HepG2 (cell line): Measurements from ENCODE around the gene ARL10. TPM values are rescaled to one million over a fixed set of nuclear protein-coding genes. Genes with fewer than 3 reads are reported as not detected.

Source experiments
- ARNT ChIP-seq: fragments of 450-650 bp; IDR thresholded peaks from 2 replicates; pipeline ENCODE4 v1.6.1; 2017
- DNMT3B ChIP-seq: conservative IDR thresholded peaks from 2 replicates; pipeline ENCODE4 v1.6.1; 2016; ENCODE audit warnings: missing biosample characterization, control low read depth
- DR1 ChIP-seq: sonication (generic); formaldehyde crosslinking; IDR thresholded peaks from 2 replicates; pipeline ENCODE4 v1.8.0; 2021; ENCODE audit warnings: mild to moderate bottlenecking, missing genetic modification reagents, inconsistent platforms
- FIP1L1 ChIP-seq: fragments of 200-400 bp; formaldehyde crosslinking; IDR thresholded peaks from 2 replicates; pipeline ENCODE4 v1.6.1; 2018; ENCODE audit warnings: low read depth, mild to moderate bottlenecking, low read length, moderate library complexity, borderline replicate concordance; ENCODE audit not compliant: insufficient read depth
- HCFC1 ChIP-seq: fragments of 150-350 bp; IDR thresholded peaks from 2 replicates; pipeline ENCODE4 v1.6.1; 2014; ENCODE audit warnings: low read depth, low read length
- HNF4A ChIP-seq: sonication (generic); formaldehyde crosslinking; IDR thresholded peaks from 2 replicates; pipeline ENCODE4 v1.4.0; 2020; ENCODE audit warnings: missing genetic modification reagents
- IKZF1 ChIP-seq: fragments of 450-650 bp; IDR thresholded peaks from 2 replicates; pipeline ENCODE4 v1.7.1; 2016
- KDM2A ChIP-seq: sonication (generic); formaldehyde crosslinking; IDR thresholded peaks from 2 replicates; pipeline ENCODE4 v1.4.0; 2020; ENCODE audit warnings: low read depth, missing genetic modification reagents, borderline replicate concordance
- MAFF ChIP-seq: IDR thresholded peaks from 2 replicates; pipeline ENCODE4 v1.6.1; 2011; ENCODE audit warnings: low read depth, low read length, improper control_type of control experiment
- MTA1 ChIP-seq: sonication (generic); formaldehyde crosslinking; IDR thresholded peaks from 2 replicates; pipeline ENCODE4 v1.4.0; 2020; ENCODE audit warnings: missing genetic modification reagents, mild to moderate bottlenecking, borderline replicate concordance
- MXI1 ChIP-seq: IDR thresholded peaks from 3 replicates; pipeline ENCODE4 v1.6.1; 2012; ENCODE audit warnings: low read depth, low read length, inconsistent platforms, borderline replicate concordance
- PHF8 ChIP-seq: sonication (generic); formaldehyde crosslinking; IDR thresholded peaks from 2 replicates; pipeline ENCODE4 v1.5.0; 2020; ENCODE audit warnings: missing genetic modification reagents
- SAFB2 ChIP-seq: sonication (generic); formaldehyde crosslinking; IDR thresholded peaks from 2 replicates; pipeline ENCODE4 v1.5.1; 2020; ENCODE audit warnings: missing genetic modification reagents, low read depth, mild to moderate bottlenecking, borderline replicate concordance
- SNAI1 ChIP-seq: sonication (generic); formaldehyde crosslinking; IDR thresholded peaks from 2 replicates; pipeline ENCODE4 v1.5.0; 2020; ENCODE audit warnings: mild to moderate bottlenecking, missing genetic modification reagents, borderline replicate concordance
- SRSF9 ChIP-seq: fragments of 200-400 bp; formaldehyde crosslinking; IDR thresholded peaks from 2 replicates; pipeline ENCODE4 v1.6.1; 2018; ENCODE audit warnings: borderline replicate concordance, mild to moderate bottlenecking, low read depth, low read length; ENCODE audit not compliant: insufficient read depth, poor library complexity, severe bottlenecking
- TBX3 ChIP-seq: fragments of 450-650 bp; IDR thresholded peaks from 2 replicates; pipeline ENCODE4 v1.6.1; 2017; ENCODE audit warnings: antibody characterized with exemption, mild to moderate bottlenecking, inconsistent platforms, borderline replicate concordance
- TOE1 ChIP-seq: sonication (generic); formaldehyde crosslinking; IDR thresholded peaks from 2 replicates; pipeline ENCODE4 v1.4.0; 2020; ENCODE audit warnings: mild to moderate bottlenecking, missing genetic modification reagents
- ZFP1 ChIP-seq: IDR thresholded peaks from 2 replicates; pipeline ENCODE4 v1.6.1; 2016
- ZFYVE20 ChIP-seq: sonication (generic); formaldehyde crosslinking; IDR thresholded peaks from 2 replicates; pipeline ENCODE4 v1.8.0; 2023; ENCODE audit warnings: low read depth, mild to moderate bottlenecking, moderate library complexity, missing genetic modification reagents, borderline replicate concordance
- ZNF207 ChIP-seq: fragments of 450-650 bp; IDR thresholded peaks from 2 replicates; pipeline ENCODE4 v1.6.1; 2016; ENCODE audit warnings: antibody characterized with exemption, borderline replicate concordance
- ZNF256 ChIP-seq: sonication (generic); formaldehyde crosslinking; conservative IDR thresholded peaks from 2 replicates; pipeline ENCODE4 v1.4.0; 2020; ENCODE audit warnings: missing genetic modification reagents
- ZNF33A ChIP-seq: sonication (generic); formaldehyde crosslinking; IDR thresholded peaks from 2 replicates; pipeline ENCODE4 v1.5.1; 2020; ENCODE audit warnings: missing genetic modification reagents, mild to moderate bottlenecking, moderate library complexity, borderline replicate concordance
- ZNF367 ChIP-seq: sonication (generic); formaldehyde crosslinking; IDR thresholded peaks from 2 replicates; pipeline ENCODE4 v1.4.0; 2020; ENCODE audit warnings: missing genetic modification reagents, borderline replicate concordance
- ZNF749 ChIP-seq: sonication (generic); formaldehyde crosslinking; IDR thresholded peaks from 2 replicates; pipeline ENCODE4 v1.8.0; 2022; ENCODE audit warnings: mild to moderate bottlenecking, missing genetic modification reagents, moderate library complexity, borderline replicate concordance
- polyA plus RNA-seq, 8 experiments: library from polyadenylated mRNA; depleted of rRNA in 3 of 8; stranded (reverse) in 7 of 8; unstranded in 1 of 8; fragments of >200 nt; fragmentation: Illumina TruSeq in 4 of 8; extraction: Trizol in 4 of 8; gene quantifications; 2 replicates each; pipeline versions ENCODE4 v1.2.1 to v1.2.3, GENCODE V29; 2011 to 2016; ENCODE audit warnings: low read depth in 4 of 8, missing spikeins in 1 of 8, mixed read lengths in 1 of 8; ENCODE audit not compliant: insufficient read depth in 1 of 8
- total RNA-seq, 5 experiments: library from RNA; depleted of rRNA; stranded (reverse); fragments of >200 nt; fragmentation: Illumina TruSeq; extraction: Trizol; gene quantifications; 2 replicates each; pipeline ENCODE4 v1.2.3, GENCODE V29; 2016; ENCODE audit warnings: low read depth in 1 of 5
- TF ChIP-seq, protein P1 (sequence below): sonication (generic); formaldehyde crosslinking; IDR thresholded peaks from 2 replicates; pipeline ENCODE4 v1.9.0; 2021; ENCODE audit warnings: missing genetic modification reagents, borderline replicate concordance
- TF ChIP-seq, protein P2 (sequence below): IDR thresholded peaks from 2 replicates; pipeline ENCODE4 v1.6.1; 2018; ENCODE audit warnings: missing genetic modification reagents, mild to moderate bottlenecking, missing compliant biosample characterization
- TF ChIP-seq, protein P3 (sequence below): sonication (generic); formaldehyde crosslinking; IDR thresholded peaks from 2 replicates; pipeline ENCODE4 v1.5.0; 2020; ENCODE audit warnings: missing genetic modification reagents

Gene ARL10
- total and polyA plus RNA-seq, 2 of the 13 experiments (the other 11 are each of a cell fraction or from before 2014, with no cell fraction given) = 0.18 to 0.50 TPM

DNA sequence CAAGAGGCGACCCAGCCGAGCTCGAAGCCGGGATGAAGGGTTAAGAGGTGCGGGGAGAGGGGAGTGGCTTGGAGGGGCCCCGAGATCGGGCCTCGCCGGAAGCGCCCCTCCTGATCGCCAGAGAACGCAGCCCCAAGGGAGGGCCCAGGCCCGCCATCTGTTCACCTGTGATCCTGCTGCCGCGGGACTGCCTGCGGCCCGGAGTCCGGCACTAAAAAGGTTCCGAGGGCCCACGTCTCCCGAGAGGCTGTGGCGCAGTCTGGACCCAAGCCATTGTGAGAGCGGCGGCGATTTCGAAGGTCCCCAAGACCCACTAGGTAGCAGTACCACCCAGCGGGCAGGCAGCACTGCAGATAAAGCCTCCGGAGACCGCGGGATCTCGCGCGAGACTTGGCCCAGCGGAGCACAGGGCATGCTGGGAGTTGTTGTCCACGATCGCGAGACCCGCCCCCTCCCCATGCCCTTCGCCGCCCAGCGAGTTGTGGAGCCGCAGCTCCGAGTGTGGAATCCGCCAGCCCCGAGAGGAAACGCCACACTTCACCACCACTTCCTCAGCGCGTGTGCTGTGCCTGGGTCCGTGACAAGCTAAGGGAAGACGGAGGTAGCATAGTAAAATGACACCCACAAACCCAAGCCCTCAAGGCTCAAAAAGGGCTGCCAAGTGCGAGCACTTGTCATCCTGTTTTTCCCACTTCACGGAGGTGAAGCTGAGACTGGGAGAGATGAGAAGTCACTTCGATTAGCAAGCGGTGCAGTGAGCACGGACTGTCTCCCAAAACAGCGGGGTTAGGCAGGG lies 3.7 kb upstream of the ARL10 start, which contains the start of gene KIAA1191 (continued):
- TF ChIP-seq FIP1L1 = no peak
- TF ChIP-seq HNF4A (CRISPR knock-in tag) = no peak
- no peak for TF ChIP-seq ZNF367 (CRISPR knock-in tag)
- peak; percentile 92 for TF ChIP-seq KDM2A
- peak; percentile 91 for TF ChIP-seq HCFC1
- peak; percentile 98 for TF ChIP-seq PHF8 (CRISPR knock-in tag)
- TF ChIP-seq SAFB2 (CRISPR knock-in tag) = no peak; the same call in 1 of the 2 replicates
- TF ChIP-seq MAFF = no peak
- TF ChIP-seq, protein P1, sequence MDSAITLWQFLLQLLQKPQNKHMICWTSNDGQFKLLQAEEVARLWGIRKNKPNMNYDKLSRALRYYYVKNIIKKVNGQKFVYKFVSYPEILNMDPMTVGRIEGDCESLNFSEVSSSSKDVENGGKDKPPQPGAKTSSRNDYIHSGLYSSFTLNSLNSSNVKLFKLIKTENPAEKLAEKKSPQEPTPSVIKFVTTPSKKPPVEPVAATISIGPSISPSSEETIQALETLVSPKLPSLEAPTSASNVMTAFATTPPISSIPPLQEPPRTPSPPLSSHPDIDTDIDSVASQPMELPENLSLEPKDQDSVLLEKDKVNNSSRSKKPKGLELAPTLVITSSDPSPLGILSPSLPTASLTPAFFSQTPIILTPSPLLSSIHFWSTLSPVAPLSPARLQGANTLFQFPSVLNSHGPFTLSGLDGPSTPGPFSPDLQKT = peak; percentile 45; the same call in 1 of the 2 replicates
- no peak for TF ChIP-seq TBX3
- TF ChIP-seq ZNF256 (CRISPR knock-in tag) = no peak
- TF ChIP-seq, protein P2, sequence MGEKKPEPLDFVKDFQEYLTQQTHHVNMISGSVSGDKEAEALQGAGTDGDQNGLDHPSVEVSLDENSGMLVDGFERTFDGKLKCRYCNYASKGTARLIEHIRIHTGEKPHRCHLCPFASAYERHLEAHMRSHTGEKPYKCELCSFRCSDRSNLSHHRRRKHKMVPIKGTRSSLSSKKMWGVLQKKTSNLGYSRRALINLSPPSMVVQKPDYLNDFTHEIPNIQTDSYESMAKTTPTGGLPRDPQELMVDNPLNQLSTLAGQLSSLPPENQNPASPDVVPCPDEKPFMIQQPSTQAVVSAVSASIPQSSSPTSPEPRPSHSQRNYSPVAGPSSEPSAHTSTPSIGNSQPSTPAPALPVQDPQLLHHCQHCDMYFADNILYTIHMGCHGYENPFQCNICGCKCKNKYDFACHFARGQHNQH = peak; percentile 66; the same call in 1 of the 2 replicates
- 0 out of 2 replicates have a peak, but pooled peaks have one; percentile 23 for TF ChIP-seq ZFP1 (CRISPR knock-in tag)
- peak; percentile 69 for TF ChIP-seq ZNF749 (CRISPR knock-in tag)
- no peak for TF ChIP-seq IKZF1
- no peak for TF ChIP-seq ZNF33A (CRISPR knock-in tag)
- TF ChIP-seq SNAI1 (CRISPR knock-in tag) = 0 out of 2 replicates have a peak, but pooled peaks have one; percentile 73
- TF ChIP-seq SRSF9 = no peak
- 0 out of 2 replicates have a peak, but pooled peaks have one; percentile 40 for TF ChIP-seq DNMT3B
- TF ChIP-seq ZFYVE20 (CRISPR knock-in tag) = peak; percentile 79; the same call in 1 of the 2 replicates
- TF ChIP-seq, protein P3, sequence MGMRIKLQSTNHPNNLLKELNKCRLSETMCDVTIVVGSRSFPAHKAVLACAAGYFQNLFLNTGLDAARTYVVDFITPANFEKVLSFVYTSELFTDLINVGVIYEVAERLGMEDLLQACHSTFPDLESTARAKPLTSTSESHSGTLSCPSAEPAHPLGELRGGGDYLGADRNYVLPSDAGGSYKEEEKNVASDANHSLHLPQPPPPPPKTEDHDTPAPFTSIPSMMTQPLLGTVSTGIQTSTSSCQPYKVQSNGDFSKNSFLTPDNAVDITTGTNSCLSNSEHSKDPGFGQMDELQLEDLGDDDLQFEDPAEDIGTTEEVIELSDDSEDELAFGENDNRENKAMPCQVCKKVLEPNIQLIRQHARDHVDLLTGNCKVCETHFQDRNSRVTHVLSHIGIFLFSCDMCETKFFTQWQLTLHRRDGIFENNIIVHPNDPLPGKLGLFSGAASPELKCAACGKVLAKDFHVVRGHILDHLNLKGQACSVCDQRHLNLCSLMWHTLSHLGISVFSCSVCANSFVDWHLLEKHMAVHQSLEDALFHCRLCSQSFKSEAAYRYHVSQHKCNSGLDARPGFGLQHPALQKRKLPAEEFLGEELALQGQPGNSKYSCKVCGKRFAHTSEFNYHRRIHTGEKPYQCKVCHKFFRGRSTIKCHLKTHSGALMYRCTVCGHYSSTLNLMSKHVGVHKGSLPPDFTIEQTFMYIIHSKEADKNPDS (CRISPR knock-in tag) = no peak
- TF ChIP-seq DR1 = peak; percentile 98
- no peak for TF ChIP-seq ARNT
- TF ChIP-seq TOE1 (CRISPR knock-in tag) = no peak
- TF ChIP-seq MXI1 = peak; percentile 94
- no peak for TF ChIP-seq ZNF207
- peak; percentile 71; the same call in 1 of the 2 replicates for TF ChIP-seq MTA1 (CRISPR knock-in tag)
